ENCODE data around the gene NAB1.

Gene NAB1

GRCh38 chr2:190646780-190647522 is 1.9 kb upstream of the NAB1 start:
- H3K4me3 ChIP-seq (ENCODE audit: low read depth, low read length): no peak overlapping the region
- TF ChIP-seq CTCF (IDR thresholded peaks at IDR 0.05; ENCODE audit: low read depth, low read length): no peak

- TF ChIP-seq CTCF (IDR thresholded peaks at IDR 0.05; ENCODE audit: low read depth, low read length): no peak
- H3K4me3 ChIP-seq (ENCODE audit: low read depth, low read length): peak overlapping the region; percentile 64
These were observed 421 bp upstream of the NAB1 start for GRCh38 chr2:190648289-190649034.

- TF ChIP-seq CTCF (IDR thresholded peaks at IDR 0.05; ENCODE audit: low read depth, low read length): no peak
- peak overlapping the region; percentile 72 for H3K4me3 ChIP-seq (ENCODE audit: low read depth, low read length)
These were observed 1.0 kb downstream of the NAB1 start for GRCh38 chr2:190649798-190650390.

DNA sequence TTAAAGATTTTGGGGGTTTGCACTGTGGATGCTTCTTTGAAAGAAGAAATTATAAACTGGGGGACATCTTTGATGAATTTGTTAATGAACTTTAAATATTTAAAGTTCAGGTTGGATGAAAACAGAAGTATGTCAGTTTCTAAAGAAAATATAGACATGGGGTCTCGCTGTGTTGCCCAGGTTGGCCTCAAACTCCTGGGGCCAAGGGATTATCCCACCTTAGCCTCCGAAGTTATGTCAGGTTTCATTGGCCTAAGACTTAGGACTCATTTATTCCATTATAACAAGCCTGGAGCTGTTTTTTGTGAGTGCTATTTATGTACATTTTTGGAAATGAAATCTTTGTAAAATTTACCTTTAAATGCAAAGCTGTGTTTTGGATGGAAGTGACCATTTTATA is 2.5 kb downstream of the NAB1 start:
- H3K4me3 ChIP-seq (ENCODE audit: low read depth, low read length): no peak overlapping the region; the same call in 1 of the 2 replicates
- no peak for TF ChIP-seq CTCF (IDR thresholded peaks at IDR 0.05; ENCODE audit: low read depth, low read length)

- H3K4me3 ChIP-seq (ENCODE audit: low read depth, low read length): no peak overlapping the region
- TF ChIP-seq CTCF (IDR thresholded peaks at IDR 0.05; ENCODE audit: low read depth, low read length): no peak
These were observed 4.3 kb downstream of the NAB1 start for GRCh38 chr2:190653231-190653630.

DNA sequence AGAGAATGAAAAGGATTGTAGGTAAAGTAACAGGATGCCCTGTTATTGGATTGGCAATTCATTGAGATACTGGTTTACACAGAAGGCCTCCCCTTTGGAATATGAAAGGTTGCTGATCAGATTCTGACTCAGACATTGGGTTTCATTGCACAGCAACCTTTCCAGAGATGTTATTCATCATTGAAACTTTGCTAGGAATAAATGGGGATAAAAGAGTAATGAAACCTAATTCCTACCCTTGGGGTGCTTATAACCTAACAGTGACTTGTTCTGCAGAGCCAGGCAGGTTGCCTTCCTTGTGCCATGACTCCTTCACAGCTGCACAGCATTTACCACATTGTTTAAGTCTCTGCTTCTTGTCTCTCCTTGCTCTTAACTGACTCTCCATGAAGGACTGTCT is 5.0 kb downstream of the NAB1 start:
- TF ChIP-seq CTCF (IDR thresholded peaks at IDR 0.05; ENCODE audit: low read depth, low read length): no peak

DNA sequence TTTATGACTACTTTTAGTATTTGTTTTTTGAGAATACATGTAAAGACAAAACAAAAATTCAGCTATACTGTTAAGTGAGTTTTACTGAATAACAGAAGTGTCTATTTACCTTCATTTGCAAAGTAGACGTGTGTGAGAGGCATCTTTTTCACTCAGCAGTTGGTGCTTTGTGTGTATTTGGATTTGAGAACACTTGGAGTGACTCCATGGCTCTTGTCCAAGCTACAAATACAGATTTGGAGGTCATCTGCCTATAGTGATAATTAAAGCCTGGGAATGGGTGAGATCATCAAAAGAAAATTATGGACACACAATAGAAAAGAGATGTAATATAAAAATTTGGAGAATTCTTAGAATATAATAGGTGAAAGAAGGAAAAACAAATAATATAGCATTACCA is 6.2 kb downstream of the NAB1 start:
- TF ChIP-seq CTCF (IDR thresholded peaks at IDR 0.05; ENCODE audit: low read depth, low read length): no peak

More for the DNA sequence above, 5.0 kb downstream of the NAB1 start:
- no peak overlapping the region for H3K4me3 ChIP-seq (ENCODE audit: low read depth, low read length)

More for the DNA sequence above, 6.2 kb downstream of the NAB1 start:
- no peak overlapping the region for H3K4me3 ChIP-seq (ENCODE audit: low read depth, low read length)
